Psoas muscle (tissue), 8 donors: Measurements from ENCODE around the gene USP5. TPM values are rescaled to one million over a fixed set of nuclear protein-coding genes. Genes with fewer than 3 reads are reported as not detected.

Experiments used
- ATAC-seq, 4 donors: fragments of 200-7000 bp; cut with Tn5 transposase; one replicate each; pipeline ENCODE4 v1.9.1; 2020; ENCODE audit warnings: moderate library complexity in 3 of 4, mild to moderate bottlenecking in 2 of 4
- DNase-seq, 2 donors: peaks; one replicate each; pipeline ENCODE4 v3.0.0-alpha.2; 2020
- H3K27ac ChIP-seq: fragments of 200-600 bp; one replicate; pipeline ENCODE4 v1.8.0; 2022
- H3K27me3 ChIP-seq, 3 donors: fragments of 200-600 bp in 1 of 3; one replicate each; pipeline versions ENCODE4 v1.6.1 to v1.8.0; 2013 to 2022; ENCODE audit warnings: low read length in 2 of 3, mild to moderate bottlenecking in 2 of 3, moderate library complexity in 1 of 3; ENCODE audit not compliant: insufficient read depth in 3 of 3
- H3K36me3 ChIP-seq, 2 donors: fragments of 200-600 bp in 1 of 2; one replicate each; pipeline versions ENCODE4 v1.6.1 to v1.8.0; 2013 to 2022; ENCODE audit warnings: low read depth in 1 of 2, mild to moderate bottlenecking in 1 of 2, moderate library complexity in 1 of 2; ENCODE audit not compliant: insufficient read depth in 1 of 2
- H3K4me1 ChIP-seq: fragments of 200-600 bp; one replicate; pipeline ENCODE4 v1.8.0; 2022
- H3K4me3 ChIP-seq: fragments of 200-600 bp; one replicate; pipeline ENCODE4 v1.8.0; 2022; ENCODE audit warnings: mild to moderate bottlenecking
- H3K9me3 ChIP-seq: fragments of 200-600 bp; one replicate; pipeline ENCODE4 v1.8.0; 2022
- WGBS, 3 donors: extraction: QIAGEN DNeasy Blood & Tissue Kit; methylation state at CpG; one replicate each; pipeline versions ENCODE4 v1.1.6 to v1.1.7; 2013; 5-methylcytosine and 5-hydroxymethylcytosine counted together
- intact Hi-C, 2 donors: fragments of 100-400 bp; cut with DNase I; formaldehyde crosslinking; loops; one replicate each; pipeline versions ENCODE4 v1.11.0 to v1.14.2; 2022
- polyA plus RNA-seq, 3 donors: library from polyadenylated mRNA; stranded (reverse); fragments of 200-250 nt; gene quantifications; one replicate each; pipeline ENCODE4 v1.2.3, GENCODE V29; 2013
- total RNA-seq, 4 donors: library from RNA; stranded (reverse); fragmentation: NEBNext Ultra II Directional in 2 of 4; extraction: Animal tissue kit (Norgen Biotek cat#: 25700) in 2 of 4; gene quantifications; one replicate each; pipeline versions ENCODE4 v1.2.1 to v1.2.4, GENCODE V29; 2021 to 2023
- TF ChIP-seq, protein P1 (sequence below): fragments of 200-600 bp; IDR thresholded peaks from one replicate; pipeline ENCODE4 v1.8.0; 2022; ENCODE audit warnings: antibody characterized with exemption
- donor health status: healthy with polysubstance abuse.
- donor health status: DM: no; HTN: no; CAD: no; lungs with moderate emphysema.
- donor health status: Bipolar disorder and iron deficiency.
- donor health status: healthy.
- donor health status: DM: yes; HTN: yes; CAD: no.
- donor health status: DM: no; HTN: no; CAD: no.
- donor health status: DM: no; HTN: no; CAD: no.
- donor health status: DM: yes; HTN: yes; CAD: no.

Gene USP5
- total and polyA plus RNA-seq, 7 donors = 43.1 to 127 (median 98.1) TPM

DNA sequence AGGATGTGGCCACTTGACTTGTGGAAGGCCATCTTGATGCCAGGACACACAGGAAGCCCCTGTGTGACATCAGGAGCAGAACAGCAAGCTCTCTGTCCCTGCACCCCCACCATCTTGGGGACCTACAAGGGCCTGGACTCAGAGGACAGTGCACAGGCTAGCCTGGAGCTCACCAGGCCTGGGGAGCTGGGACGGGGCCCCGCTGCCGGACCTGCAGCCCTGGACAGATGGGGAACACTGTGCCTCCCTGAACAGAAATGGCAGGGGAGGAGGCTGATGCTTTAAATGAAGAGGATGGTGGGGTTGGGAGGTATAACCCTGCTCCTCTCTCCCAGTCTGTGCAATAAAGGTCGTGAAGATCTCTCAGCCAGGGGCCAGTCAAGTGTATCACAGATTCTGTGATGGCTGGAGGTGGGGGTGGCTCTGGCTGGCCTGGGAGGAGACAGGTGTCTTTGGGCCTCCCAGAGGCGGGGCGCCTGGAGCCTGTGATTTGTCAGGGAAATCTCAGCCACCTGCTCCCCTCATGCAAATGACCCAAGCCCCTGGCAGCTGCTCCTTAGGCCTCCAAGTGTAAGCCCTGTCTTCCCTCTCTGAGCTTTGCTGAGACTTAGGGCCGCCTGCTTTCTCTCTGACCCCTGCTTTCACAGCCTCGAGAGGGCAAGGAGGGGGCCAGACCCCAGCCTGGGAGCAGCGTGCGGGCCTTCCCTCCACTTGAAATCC lies 12.3 kb upstream of the USP5 start:
- TF ChIP-seq, protein P1, sequence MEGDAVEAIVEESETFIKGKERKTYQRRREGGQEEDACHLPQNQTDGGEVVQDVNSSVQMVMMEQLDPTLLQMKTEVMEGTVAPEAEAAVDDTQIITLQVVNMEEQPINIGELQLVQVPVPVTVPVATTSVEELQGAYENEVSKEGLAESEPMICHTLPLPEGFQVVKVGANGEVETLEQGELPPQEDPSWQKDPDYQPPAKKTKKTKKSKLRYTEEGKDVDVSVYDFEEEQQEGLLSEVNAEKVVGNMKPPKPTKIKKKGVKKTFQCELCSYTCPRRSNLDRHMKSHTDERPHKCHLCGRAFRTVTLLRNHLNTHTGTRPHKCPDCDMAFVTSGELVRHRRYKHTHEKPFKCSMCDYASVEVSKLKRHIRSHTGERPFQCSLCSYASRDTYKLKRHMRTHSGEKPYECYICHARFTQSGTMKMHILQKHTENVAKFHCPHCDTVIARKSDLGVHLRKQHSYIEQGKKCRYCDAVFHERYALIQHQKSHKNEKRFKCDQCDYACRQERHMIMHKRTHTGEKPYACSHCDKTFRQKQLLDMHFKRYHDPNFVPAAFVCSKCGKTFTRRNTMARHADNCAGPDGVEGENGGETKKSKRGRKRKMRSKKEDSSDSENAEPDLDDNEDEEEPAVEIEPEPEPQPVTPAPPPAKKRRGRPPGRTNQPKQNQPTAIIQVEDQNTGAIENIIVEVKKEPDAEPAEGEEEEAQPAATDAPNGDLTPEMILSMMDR = no peak
- DNase-seq (peak in 1 of 2 donors; percentile 44), ATAC-seq (no peak)
- Histone ChIP-seq H3K9me3 (no peaks in the 10 kb centered on the region), H3K36me3 (no peaks in the 10 kb centered on the region), H3K27me3 (no peaks in the 10 kb centered on the region), H3K4me1 (no peaks in the 10 kb centered on the region), H3K4me3 (no peak overlapping the region), H3K27ac (no peak overlapping the region)
- 74 to 79% (median 77%) methylated on average over 10 of the region's 10 CpGs for WGBS, 3 donors
- intact Hi-C loops = no loop called here

DNA sequence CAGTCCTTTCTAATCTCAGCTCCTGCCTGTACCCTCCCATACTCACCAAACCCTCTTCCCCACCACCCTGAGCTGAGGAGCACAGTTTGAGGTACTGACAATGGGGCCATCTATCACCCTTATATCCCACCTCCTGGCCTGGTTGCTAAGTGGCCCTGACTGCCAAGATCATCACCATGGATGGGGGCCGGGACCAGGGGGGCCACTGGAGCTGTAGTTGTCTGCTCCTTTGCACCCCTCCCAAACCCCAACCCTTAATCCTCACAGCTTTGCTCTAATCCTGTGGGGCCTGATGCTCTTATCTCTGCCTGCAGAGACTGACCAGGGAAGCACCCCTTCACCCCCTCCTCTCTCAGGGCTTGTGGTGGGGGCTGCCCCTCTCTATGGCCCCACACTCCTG lies 11.6 kb upstream of the USP5 start:
- H3K4me3 ChIP-seq = no peak overlapping the region
- H3K27ac ChIP-seq = no peak overlapping the region
- no peaks in the 10 kb centered on the region for H3K9me3 ChIP-seq
- WGBS, 3 donors = 59 to 75% (median 65%) methylated on average over 1 of the region's 1 CpG
- no peaks in the 10 kb centered on the region for H3K36me3 ChIP-seq
- TF ChIP-seq, protein P1 = no peak
- H3K27me3 ChIP-seq = no peaks in the 10 kb centered on the region
- DNase-seq (peak in 1 of 2 donors; percentile 33), ATAC-seq (no peak)
- no peaks in the 10 kb centered on the region for H3K4me1 ChIP-seq
- intact Hi-C loops = no loop called here

DNA sequence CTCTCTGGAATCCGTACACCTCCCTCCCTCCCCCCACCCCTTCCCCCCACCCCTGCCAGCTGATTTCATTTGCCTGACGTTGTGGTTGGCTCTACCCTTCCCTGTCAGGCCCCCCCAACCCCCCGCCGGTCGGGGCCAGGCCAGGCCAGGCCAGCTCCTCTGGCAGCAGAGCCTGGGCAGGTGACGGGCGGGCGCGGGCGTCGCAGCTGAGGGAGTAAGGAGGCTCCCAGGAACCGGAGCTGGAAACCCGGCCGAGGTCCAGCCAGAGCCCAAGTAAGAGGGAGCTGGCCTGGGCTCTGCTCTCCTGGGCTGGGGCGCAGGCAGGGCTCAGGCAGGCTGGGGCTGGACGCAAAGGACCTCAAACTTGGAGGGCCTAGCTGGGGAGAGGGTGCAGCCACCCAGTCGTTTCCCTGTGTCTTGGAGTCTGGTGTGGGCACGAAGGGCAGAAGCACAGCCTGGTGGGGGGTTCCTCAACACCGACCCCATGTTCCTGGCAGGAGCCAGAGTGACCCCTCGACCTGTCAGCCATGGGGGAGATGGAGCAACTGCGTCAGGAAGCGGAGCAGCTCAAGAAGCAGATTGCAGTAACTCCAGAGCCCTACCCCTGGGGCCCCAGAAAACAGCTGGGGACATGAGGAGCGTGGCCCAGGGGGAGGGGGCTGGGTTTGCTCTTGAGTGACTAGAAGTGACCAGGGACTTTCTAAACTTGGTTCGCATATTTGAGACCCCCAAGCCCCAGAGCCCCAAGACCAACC lies 11.0 kb upstream of the USP5 start, which contains the start of gene GNB3:
GNB3 (plus strand) TSS at position 165 of the 755 bp plus-strand sequence; CDS start at position 528, 363 bp downstream.
- no peak within 1 kb of the TSS for H3K4me3 ChIP-seq
- peak in 2 of 4 donors; percentile 32 to 37 for ATAC-seq
- no peaks in the 10 kb centered on the region for H3K36me3 ChIP-seq
- no peaks in the 10 kb centered on the region for H3K4me1 ChIP-seq
- no peaks in the 10 kb centered on the region for H3K27me3 ChIP-seq
- H3K27ac ChIP-seq = no peak within 1 kb of the TSS
- TF ChIP-seq, protein P1 = no peak
- no peaks in the 10 kb centered on the region for H3K9me3 ChIP-seq
- 40 to 47% (median 46%) methylated on average over 22 to 24 of the region's 24 CpGs for WGBS, 3 donors
- DNase-seq = peak in 1 of 2 donors; percentile 32
- intact Hi-C loops = no loop called here

DNA sequence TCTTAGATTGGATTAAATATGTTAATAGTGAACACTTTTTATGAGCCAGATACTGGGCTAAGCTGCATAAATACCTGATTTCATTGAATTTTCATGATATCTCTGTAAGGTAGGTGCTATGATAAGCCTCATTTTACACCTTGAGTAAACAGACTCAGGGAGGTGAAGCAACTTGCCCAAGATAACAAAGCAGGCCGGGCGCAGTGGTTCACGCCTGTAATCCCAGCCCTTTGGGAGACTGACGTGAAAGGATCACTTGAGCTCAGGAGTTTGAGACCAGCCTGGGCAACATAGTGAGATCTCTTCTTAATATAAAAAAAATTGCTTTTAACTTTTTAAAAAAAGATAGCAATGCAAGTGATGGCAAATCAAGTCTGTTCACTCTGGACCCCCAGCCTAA lies 9.9 kb upstream of the USP5 start:
- Histone ChIP-seq H3K9me3 (no peaks in the 10 kb centered on the region), H3K36me3 (no peaks in the 10 kb centered on the region), H3K4me1 (no peaks in the 10 kb centered on the region), H3K27me3 (no peaks in the 10 kb centered on the region), H3K4me3 (no peak overlapping the region), H3K27ac (no peak overlapping the region)
- ATAC-seq (no peak), DNase-seq (peak in 1 of 2 donors; percentile 12)
- intact Hi-C loops = no loop called here
- TF ChIP-seq, protein P1 = no peak
- WGBS, 3 donors = 94 to 98% (median 95%) methylated on average over 4 of the region's 4 CpGs
